Loucy (cell line): ENCODE measurements around the gene SGF29.
"Not testable (repeated sequence)": the region's sequence is repeated elsewhere in the genome, so short reads cannot be mapped to it uniquely, and the experiment has no call there.

ENCODE experiments used
- H2AFZ ChIP-seq: fragments of 200-600 bp; sonication (generic); 2 replicates; pipeline ENCODE4 v1.6.0; 2016; ENCODE audit warnings: antibody characterized with exemption, mild to moderate bottlenecking, low read length, moderate library complexity
- H3F3A ChIP-seq: fragments of 200-600 bp; 2 replicates; pipeline ENCODE4 v1.6.0; 2016; ENCODE audit warnings: antibody characterized with exemption, low read depth, mild to moderate bottlenecking
- H3K27me3 ChIP-seq: fragments of 200-600 bp; sonication (generic); 2 replicates; pipeline ENCODE4 v1.6.1; 2014; ENCODE audit warnings: low read length, mild to moderate bottlenecking; ENCODE audit not compliant: insufficient read depth, poor library complexity, severe bottlenecking
- H3K36me3 ChIP-seq: fragments of 200-600 bp; sonication (generic); 2 replicates; pipeline ENCODE4 v1.6.1; 2016; ENCODE audit warnings: low read length; ENCODE audit not compliant: insufficient read depth
- H3K4me1 ChIP-seq: fragments of 200-600 bp; sonication (generic); 2 replicates; pipeline ENCODE4 v1.5.1; 2014; ENCODE audit warnings: low read length, mild to moderate bottlenecking; ENCODE audit not compliant: insufficient read depth, poor library complexity, severe bottlenecking
- H3K4me2 ChIP-seq: fragments of 200-600 bp; sonication (generic); 2 replicates; pipeline ENCODE4 v1.6.0; 2014; ENCODE audit warnings: antibody characterized with exemption, low read length, low read depth, mild to moderate bottlenecking; ENCODE audit not compliant: poor library complexity, severe bottlenecking
- H3K4me3 ChIP-seq: fragments of 200-600 bp; sonication (generic); 2 replicates; pipeline ENCODE4 v1.5.1; 2014; ENCODE audit warnings: low read length, mild to moderate bottlenecking, mixed read lengths; ENCODE audit not compliant: poor library complexity, severe bottlenecking
- H3K79me2 ChIP-seq: fragments of 200-600 bp; sonication (generic); 2 replicates; pipeline ENCODE4 v1.6.1; 2014; ENCODE audit warnings: low read length; ENCODE audit not compliant: insufficient read depth
- H3K9ac ChIP-seq: fragments of 200-600 bp; sonication (generic); 2 replicates; pipeline ENCODE4 v1.6.0; 2014; ENCODE audit warnings: mild to moderate bottlenecking, low read depth, low read length, moderate library complexity; ENCODE audit not compliant: poor library complexity, severe bottlenecking
- H3K9me2 ChIP-seq: fragments of 200-600 bp; sonication (generic); replicated peaks from 2 replicates; pipeline ENCODE4 v1.6.1; 2016; ENCODE audit warnings: low read depth, low read length, mixed read lengths
- H3K9me3 ChIP-seq: fragments of 200-600 bp; sonication (generic); 2 replicates; pipeline ENCODE4 v1.6.1; 2014; ENCODE audit warnings: mild to moderate bottlenecking, antibody characterized with exemption, low read length, low read depth; ENCODE audit not compliant: insufficient read depth
- H4K20me1 ChIP-seq: fragments of 200-600 bp; sonication (generic); 2 replicates; pipeline ENCODE4 v1.6.0; 2014; ENCODE audit warnings: antibody characterized with exemption, low read length, mild to moderate bottlenecking; ENCODE audit not compliant: insufficient read depth, poor library complexity, severe bottlenecking
- EZH2phosphoT487 ChIP-seq: fragments of 200-600 bp; IDR thresholded peaks from 2 replicates; pipeline ENCODE4 v1.6.1; 2018; ENCODE audit warnings: antibody characterized with exemption, mild to moderate bottlenecking, moderate library complexity, borderline replicate concordance
- TF ChIP-seq, protein P1 (sequence below): fragments of 200-600 bp; sonication (generic); conservative IDR thresholded peaks from 2 replicates; pipeline ENCODE4 v1.5.1; 2014; ENCODE audit warnings: mild to moderate bottlenecking, antibody characterized with exemption, low read length

SGF29 gene

DNA sequence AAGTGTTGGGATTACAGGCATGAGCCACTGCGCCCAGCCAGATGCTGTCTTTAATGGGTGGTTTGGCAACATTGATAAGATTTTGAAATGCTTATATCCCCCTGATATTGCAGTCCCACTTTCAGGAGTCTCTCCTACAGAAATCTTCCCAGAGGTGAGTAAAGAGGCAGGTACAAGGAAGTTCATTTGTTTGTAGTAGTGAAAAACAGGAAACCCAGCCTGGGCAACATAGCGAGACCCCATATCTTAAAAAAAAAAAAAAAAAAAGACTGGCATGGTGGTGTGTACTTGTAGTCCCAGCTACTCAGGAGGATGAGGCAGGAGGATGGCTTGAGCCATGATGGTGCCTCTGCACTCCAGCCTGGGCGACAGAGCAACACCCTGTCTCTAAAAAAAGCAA is 8.7 kb upstream of the SGF29 start:
- no peaks in the 10 kb centered on the region for H3K4me1 ChIP-seq
- no peaks in the 10 kb centered on the region for H3K27me3 ChIP-seq
- H3F3A ChIP-seq = no peaks in the 10 kb centered on the region
- TF ChIP-seq, protein P1, sequence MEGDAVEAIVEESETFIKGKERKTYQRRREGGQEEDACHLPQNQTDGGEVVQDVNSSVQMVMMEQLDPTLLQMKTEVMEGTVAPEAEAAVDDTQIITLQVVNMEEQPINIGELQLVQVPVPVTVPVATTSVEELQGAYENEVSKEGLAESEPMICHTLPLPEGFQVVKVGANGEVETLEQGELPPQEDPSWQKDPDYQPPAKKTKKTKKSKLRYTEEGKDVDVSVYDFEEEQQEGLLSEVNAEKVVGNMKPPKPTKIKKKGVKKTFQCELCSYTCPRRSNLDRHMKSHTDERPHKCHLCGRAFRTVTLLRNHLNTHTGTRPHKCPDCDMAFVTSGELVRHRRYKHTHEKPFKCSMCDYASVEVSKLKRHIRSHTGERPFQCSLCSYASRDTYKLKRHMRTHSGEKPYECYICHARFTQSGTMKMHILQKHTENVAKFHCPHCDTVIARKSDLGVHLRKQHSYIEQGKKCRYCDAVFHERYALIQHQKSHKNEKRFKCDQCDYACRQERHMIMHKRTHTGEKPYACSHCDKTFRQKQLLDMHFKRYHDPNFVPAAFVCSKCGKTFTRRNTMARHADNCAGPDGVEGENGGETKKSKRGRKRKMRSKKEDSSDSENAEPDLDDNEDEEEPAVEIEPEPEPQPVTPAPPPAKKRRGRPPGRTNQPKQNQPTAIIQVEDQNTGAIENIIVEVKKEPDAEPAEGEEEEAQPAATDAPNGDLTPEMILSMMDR = no peak
- no peak for TF ChIP-seq EZH2phosphoT487
- H3K9me3 ChIP-seq = no peaks in the 10 kb centered on the region
- H3K4me2 ChIP-seq = no peak overlapping the region
- H3K4me3 ChIP-seq = no peak overlapping the region
- H3K9me2 ChIP-seq = no peaks in the 10 kb centered on the region
- no peaks in the 10 kb centered on the region for H4K20me1 ChIP-seq
- no peak overlapping the region for H3K9ac ChIP-seq
- no peaks in the 10 kb centered on the region for H3K79me2 ChIP-seq
- no peak overlapping the region for H2AFZ ChIP-seq
- H3K36me3 ChIP-seq = no peaks in the 10 kb centered on the region

DNA sequence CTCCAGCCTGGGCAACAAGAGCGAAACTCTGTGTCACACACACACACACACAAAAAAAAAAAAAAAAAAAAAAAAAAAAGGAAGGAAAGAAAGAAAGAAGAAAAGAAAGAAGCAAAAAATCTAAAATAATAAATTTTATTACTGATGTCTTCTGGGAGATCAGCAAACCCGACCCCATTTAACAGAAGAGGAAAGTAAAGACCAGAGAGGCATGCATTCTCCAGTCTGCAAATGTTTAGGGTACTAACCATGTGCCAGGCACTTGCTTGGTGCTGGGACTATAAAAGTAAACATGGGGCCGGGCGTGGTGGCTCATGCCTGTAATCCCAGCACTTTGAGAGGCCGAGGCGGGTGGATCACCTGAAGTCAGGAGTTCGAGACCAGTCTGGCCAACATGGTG is 7.8 kb upstream of the SGF29 start:
- H2AFZ ChIP-seq, H3K4me3 ChIP-seq, H3K4me1 ChIP-seq, H3K9me3 ChIP-seq, H3K79me2 ChIP-seq, H3K4me2 ChIP-seq, H3K36me3 ChIP-seq, H3K27me3 ChIP-seq, H3F3A ChIP-seq, H4K20me1 ChIP-seq, H3K9ac ChIP-seq, H3K9me2 ChIP-seq: not testable (repeated sequence)

GRCh38 chr16:28546626-28547025 is 7.1 kb upstream of the SGF29 start:
- no peaks in the 10 kb centered on the region for H3K4me1 ChIP-seq
- H3K4me3 ChIP-seq = no peak overlapping the region
- no peaks in the 10 kb centered on the region for H3K27me3 ChIP-seq
- no peaks in the 10 kb centered on the region for H3F3A ChIP-seq
- H3K9me2 ChIP-seq = no peaks in the 10 kb centered on the region
- TF ChIP-seq, protein P1 = no peak
- TF ChIP-seq EZH2phosphoT487 = no peak
- H3K4me2 ChIP-seq = no peak overlapping the region
- no peaks in the 10 kb centered on the region for H3K9me3 ChIP-seq
- no peak overlapping the region for H2AFZ ChIP-seq
- H4K20me1 ChIP-seq = no peaks in the 10 kb centered on the region
- H3K79me2 ChIP-seq = no peaks in the 10 kb centered on the region
- no peak overlapping the region for H3K9ac ChIP-seq
- H3K36me3 ChIP-seq = no peaks in the 10 kb centered on the region

- H3K4me2 ChIP-seq = no peak overlapping the region
- no peaks in the 10 kb centered on the region for H3K27me3 ChIP-seq
- H3K9me2 ChIP-seq = no peaks in the 10 kb centered on the region
- no peak for TF ChIP-seq EZH2phosphoT487
- TF ChIP-seq, protein P1 = no peak
- no peak overlapping the region for H3K4me3 ChIP-seq
- H3K79me2 ChIP-seq = no peaks in the 10 kb centered on the region
- no peak overlapping the region for H3K9ac ChIP-seq
- no peaks in the 10 kb centered on the region for H3F3A ChIP-seq
- no peaks in the 10 kb centered on the region for H3K9me3 ChIP-seq
- no peaks in the 10 kb centered on the region for H3K36me3 ChIP-seq
- H2AFZ ChIP-seq = no peak overlapping the region
- H3K4me1 ChIP-seq = no peaks in the 10 kb centered on the region
- no peaks in the 10 kb centered on the region for H4K20me1 ChIP-seq
Measured at GRCh38 chr16:28548306-28548802, 5.4 kb upstream of the SGF29 start.
